ENCODE results near the gene PRUNE2. TPM values are rescaled to one million over a fixed set of nuclear protein-coding genes. Genes with fewer than 3 reads are reported as not detected.

PRUNE2 gene
- total RNA-seq, 4 donors from 2014 or later = 67.6 to 105 (median 95.6) TPM

- Histone ChIP-seq H3K27me3 (no peaks in the 10 kb centered on the region), H3K27ac (peak overlapping the region in 3 of 4 donors; percentile 25 to 51 (median 48)), H3K4me1 (peaks cover 6 to 48% (median 23%) of the 10 kb centered on the region in 4 donors), H3K9me3 (no peaks in the 10 kb centered on the region), H3K36me3 (no peaks in the 10 kb centered on the region), H3K4me3 (peak overlapping the region in 1 of 4 donors; percentile 40)
- in situ Hi-C loops (cut with MboI; ENCODE audit: low pct_ligation_motif_present in 1 of 4, low pct_unique_long_range_greater_than_20kb in 1 of 4, low sequenced_read_pairs in 3 of 4) (loop anchor here in 1 of 4 donors (10.0 kb wide), 2 partner anchors 206 to 246 kb away; no protein-coding TSS in a partner anchor), intact Hi-C loops (cut with DNase I; ENCODE audit: low total_unique reads) (no loop called here)
- TF ChIP-seq POLR2A (IDR thresholded peaks at IDR 0.05) = no peak
- no peak for TF ChIP-seq POLR2AphosphoS5 (IDR thresholded peaks at IDR 0.05)
- no peak for TF ChIP-seq EP300 (IDR thresholded peaks at IDR 0.05; ENCODE audit: low read depth)
- TF ChIP-seq, protein P1, sequence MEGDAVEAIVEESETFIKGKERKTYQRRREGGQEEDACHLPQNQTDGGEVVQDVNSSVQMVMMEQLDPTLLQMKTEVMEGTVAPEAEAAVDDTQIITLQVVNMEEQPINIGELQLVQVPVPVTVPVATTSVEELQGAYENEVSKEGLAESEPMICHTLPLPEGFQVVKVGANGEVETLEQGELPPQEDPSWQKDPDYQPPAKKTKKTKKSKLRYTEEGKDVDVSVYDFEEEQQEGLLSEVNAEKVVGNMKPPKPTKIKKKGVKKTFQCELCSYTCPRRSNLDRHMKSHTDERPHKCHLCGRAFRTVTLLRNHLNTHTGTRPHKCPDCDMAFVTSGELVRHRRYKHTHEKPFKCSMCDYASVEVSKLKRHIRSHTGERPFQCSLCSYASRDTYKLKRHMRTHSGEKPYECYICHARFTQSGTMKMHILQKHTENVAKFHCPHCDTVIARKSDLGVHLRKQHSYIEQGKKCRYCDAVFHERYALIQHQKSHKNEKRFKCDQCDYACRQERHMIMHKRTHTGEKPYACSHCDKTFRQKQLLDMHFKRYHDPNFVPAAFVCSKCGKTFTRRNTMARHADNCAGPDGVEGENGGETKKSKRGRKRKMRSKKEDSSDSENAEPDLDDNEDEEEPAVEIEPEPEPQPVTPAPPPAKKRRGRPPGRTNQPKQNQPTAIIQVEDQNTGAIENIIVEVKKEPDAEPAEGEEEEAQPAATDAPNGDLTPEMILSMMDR (IDR thresholded peaks at IDR 0.05) = no peak
- WGBS, 2 donors (ENCODE audit: low coverage in 1 of 2) = 25 to 29% methylated on average over 2 of the region's 2 CpGs
- no peak for DNase-seq
These were observed 255.2 kb downstream of the PRUNE2 start for GRCh38 chr9:76650692-76651091.

DNA sequence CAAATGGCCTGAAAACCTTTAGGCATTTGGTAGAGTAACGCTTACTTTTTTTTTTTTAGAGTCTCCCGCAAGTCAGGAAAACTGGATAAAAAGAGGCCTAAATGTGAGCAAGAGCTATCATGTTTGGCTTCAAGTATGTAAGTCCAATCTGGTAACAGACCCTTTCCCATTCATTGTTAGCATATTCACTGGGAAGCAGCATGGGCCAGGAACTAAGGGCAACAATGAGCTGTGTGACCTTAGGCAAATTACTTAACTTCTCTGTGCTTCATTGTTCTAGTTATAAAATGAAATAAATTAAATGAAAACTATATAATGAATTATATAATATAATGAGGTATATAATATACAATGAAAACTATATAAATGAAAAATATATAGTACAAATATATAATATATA is 256.0 kb downstream of the PRUNE2 start:
- TF ChIP-seq EP300 (IDR thresholded peaks at IDR 0.05; ENCODE audit: low read depth) (no peak), POLR2AphosphoS5 (IDR thresholded peaks at IDR 0.05) (no peak), POLR2A (IDR thresholded peaks at IDR 0.05) (no peak)
- TF ChIP-seq, protein P1 (IDR thresholded peaks at IDR 0.05) = no peak
- WGBS, 2 donors (ENCODE audit: low coverage in 1 of 2) = 98 to 100% methylated on average over 2 of the region's 2 CpGs
- Histone ChIP-seq H3K27ac (no peak overlapping the region), H3K4me1 (peaks cover 6 to 47% (median 26%) of the 10 kb centered on the region in 4 donors), H3K36me3 (no peaks in the 10 kb centered on the region), H3K4me3 (no peak overlapping the region), H3K9me3 (no peaks in the 10 kb centered on the region), H3K27me3 (no peaks in the 10 kb centered on the region)
- in situ Hi-C loops (cut with MboI; ENCODE audit: low pct_ligation_motif_present in 1 of 4, low pct_unique_long_range_greater_than_20kb in 1 of 4, low sequenced_read_pairs in 3 of 4) = loop anchor here in 1 of 4 donors (10.0 kb wide), 2 partner anchors 205 to 245 kb away; no protein-coding TSS in a partner anchor
- intact Hi-C loops (cut with DNase I; ENCODE audit: low total_unique reads) = no loop called here
- no peak for DNase-seq

GRCh38 chr9:76646249-76646648 is 259.7 kb downstream of the PRUNE2 start:
- H3K9me3 ChIP-seq = no peaks in the 10 kb centered on the region
- intact Hi-C loops (cut with DNase I; ENCODE audit: low total_unique reads) = no loop called here
- 28 to 39% methylated on average over 4 of the region's 4 CpGs for WGBS, 2 donors (ENCODE audit: low coverage in 1 of 2)
- H3K4me1 ChIP-seq = peaks cover 0 to 32% (median 18%) of the 10 kb centered on the region in 4 donors
- H3K36me3 ChIP-seq = no peaks in the 10 kb centered on the region
- no peak overlapping the region for H3K27ac ChIP-seq
- TF ChIP-seq, protein P1 (IDR thresholded peaks at IDR 0.05) = no peak
- no peak for TF ChIP-seq EP300 (IDR thresholded peaks at IDR 0.05; ENCODE audit: low read depth)
- no peak for TF ChIP-seq POLR2AphosphoS5 (IDR thresholded peaks at IDR 0.05)
- no peak for TF ChIP-seq POLR2A (IDR thresholded peaks at IDR 0.05)
- H3K27me3 ChIP-seq = no peaks in the 10 kb centered on the region
- DNase-seq = peak; percentile 62
- H3K4me3 ChIP-seq = no peak overlapping the region
- in situ Hi-C loops (cut with MboI; ENCODE audit: low pct_ligation_motif_present in 1 of 4, low pct_unique_long_range_greater_than_20kb in 1 of 4, low sequenced_read_pairs in 3 of 4) = no loop called here

GRCh38 chr9:76644647-76645250 is 261.2 kb downstream of the PRUNE2 start:
- no peak overlapping the region for H3K4me3 ChIP-seq
- WGBS, 2 donors (ENCODE audit: low coverage in 1 of 2) = 60 to 90% methylated on average over 2 to 10 of the region's 10 CpGs
- H3K27me3 ChIP-seq = no peaks in the 10 kb centered on the region
- TF ChIP-seq EP300 (IDR thresholded peaks at IDR 0.05; ENCODE audit: low read depth) = no peak
- TF ChIP-seq, protein P1 (IDR thresholded peaks at IDR 0.05) = no peak
- TF ChIP-seq POLR2AphosphoS5 (IDR thresholded peaks at IDR 0.05) = no peak
- no peak for TF ChIP-seq POLR2A (IDR thresholded peaks at IDR 0.05)
- H3K27ac ChIP-seq = no peak overlapping the region
- no peak for DNase-seq
- in situ Hi-C loops (cut with MboI; ENCODE audit: low pct_ligation_motif_present in 1 of 4, low pct_unique_long_range_greater_than_20kb in 1 of 4, low sequenced_read_pairs in 3 of 4) (no loop called here), intact Hi-C loops (cut with DNase I; ENCODE audit: low total_unique reads) (no loop called here)
- H3K36me3 ChIP-seq = no peaks in the 10 kb centered on the region
- no peaks in the 10 kb centered on the region for H3K9me3 ChIP-seq
- H3K4me1 ChIP-seq = peaks cover 0 to 22% (median 10%) of the 10 kb centered on the region in 4 donors

All from transverse colon (tissue), 4 donors.